SK-N-MC (cell line): ENCODE measurements around the gene TEX11.

Experiments
- EZH2 ChIP-seq: fragments of 200-600 bp; sonication (generic); IDR thresholded peaks from one replicate; pipeline ENCODE4 v1.6.1; 2017; ENCODE audit warnings: antibody characterized with exemption
- FOXP2 ChIP-seq: optimal IDR thresholded peaks from 2 replicates; pipeline ENCODE3; 2011; ENCODE audit warnings: mild to moderate bottlenecking, moderate library complexity; ENCODE audit not compliant: insufficient read depth; ENCODE audit errors: extremely low read length, control extremely low read depth
- POLR2AphosphoS5 ChIP-seq: IDR thresholded peaks from 2 replicates; pipeline ENCODE4 v1.6.1; 2012; ENCODE audit warnings: mild to moderate bottlenecking, low read depth, low read length, borderline replicate concordance

DNA sequence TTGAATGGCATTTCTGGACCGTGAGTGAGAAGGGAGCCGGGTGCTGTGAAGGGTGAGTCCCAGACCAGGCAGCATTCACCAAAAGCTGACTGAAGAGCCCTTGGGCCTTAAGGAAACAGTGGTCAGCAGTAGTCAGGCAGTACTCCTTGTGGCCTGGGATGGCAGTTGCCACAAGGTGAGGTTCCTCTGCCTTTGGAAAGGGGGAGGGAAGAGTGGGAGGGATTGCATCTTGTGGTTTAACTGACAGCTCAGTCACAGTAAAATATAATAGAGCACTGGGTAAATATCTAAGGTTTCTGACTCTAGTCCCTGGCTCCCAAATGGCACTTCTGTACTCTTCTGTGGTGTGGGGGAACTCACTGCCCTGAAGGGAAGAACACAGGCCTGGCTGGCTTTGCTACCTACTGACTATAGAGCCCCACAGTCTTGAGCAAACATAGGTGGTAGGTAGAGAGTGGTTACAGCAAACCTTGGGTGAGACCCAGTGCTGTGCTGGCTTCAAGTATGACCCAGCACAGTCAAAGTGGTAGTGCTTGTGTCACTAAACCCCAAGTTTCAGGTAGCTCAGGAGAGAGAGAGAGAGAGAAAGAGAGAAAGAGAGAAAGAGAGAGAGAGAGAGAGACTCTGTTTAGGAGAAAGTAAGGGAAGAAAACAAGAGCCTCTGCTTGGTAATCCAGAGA, 154.2 kb downstream of the TEX11 start:
- no peak for TF ChIP-seq POLR2AphosphoS5
- no peak for TF ChIP-seq EZH2
- TF ChIP-seq FOXP2: no peak
